ENCODE results near the gene ZNF93. TPM values are rescaled to one million over a fixed set of nuclear protein-coding genes. Genes with fewer than 3 reads are reported as not detected.
"Not testable (repeated sequence)": the region's sequence is repeated elsewhere in the genome, so short reads cannot be mapped to it uniquely, and the experiment has no call there.

ZNF93 gene
- total and polyA plus RNA-seq, 12 donors = 1.1 to 3.3 (median 1.9) TPM

GRCh38 chr19:19959151-19959799 lies 58.5 kb downstream of the ZNF93 start:
- intact Hi-C loops (cut with DNase I) = loop anchor here in 7 of 10 donors (2.0 to 10.0 kb wide), 3 partner anchors 424 to 427 kb away; partner anchors contain the start of gene CILP2 (in 2 of the 7)
- not testable (repeated sequence) for H3K27ac ChIP-seq, H3K4me1 ChIP-seq, ATAC-seq, H3K27me3 ChIP-seq, H3K4me3 ChIP-seq, H3K9me3 ChIP-seq, H3K36me3 ChIP-seq
- peak; percentile 47 to 85 (median 79) for TF ChIP-seq CTCF (IDR thresholded peaks at IDR 0.05)
- peak; percentile 66 to 70 for DNase-seq
- WGBS, 2 donors = 18 to 19% methylated on average over 9 of the region's 9 CpGs

- ATAC-seq = no peak
- Histone ChIP-seq H3K27ac (no peak overlapping the region), H3K4me1 (no peaks in the 10 kb centered on the region), H3K27me3 (peaks cover 0 to 2% (median 0%) of the 10 kb centered on the region in 7 donors), H3K9me3 (peaks cover 0 to 44% (median 21%) of the 10 kb centered on the region in 11 donors), H3K36me3 (no peaks in the 10 kb centered on the region), H3K4me3 (no peak overlapping the region)
- TF ChIP-seq CTCF (IDR thresholded peaks at IDR 0.05) = no peak
- DNase-seq = no peak
- 81 to 89% methylated on average over 7 of the region's 7 CpGs for WGBS, 2 donors
- intact Hi-C loops (cut with DNase I) = loop anchor here in 1 of 10 donors (10.0 kb wide), 1 partner anchor 430 kb away; the partner anchor contains the start of gene CILP2
Observed at GRCh38 chr19:19964416-19964815, 63.7 kb downstream of the ZNF93 start.

- not testable (repeated sequence) for H3K4me1 ChIP-seq, ATAC-seq, H3K27ac ChIP-seq, H3K4me3 ChIP-seq, H3K27me3 ChIP-seq, H3K36me3 ChIP-seq, DNase-seq
- peaks cover 0 to 54% (median 21%) of the 10 kb centered on the region in 11 donors for H3K9me3 ChIP-seq
- intact Hi-C loops (cut with DNase I) = loop anchor here in 1 of 10 donors (10.0 kb wide), 1 partner anchor 431 kb away; the partner anchor contains the start of gene CILP2
- WGBS, 2 donors = 80 to 81% methylated on average over 3 of the region's 3 CpGs
Observed at GRCh38 chr19:19966126-19966525, 65.4 kb downstream of the ZNF93 start.

DNA sequence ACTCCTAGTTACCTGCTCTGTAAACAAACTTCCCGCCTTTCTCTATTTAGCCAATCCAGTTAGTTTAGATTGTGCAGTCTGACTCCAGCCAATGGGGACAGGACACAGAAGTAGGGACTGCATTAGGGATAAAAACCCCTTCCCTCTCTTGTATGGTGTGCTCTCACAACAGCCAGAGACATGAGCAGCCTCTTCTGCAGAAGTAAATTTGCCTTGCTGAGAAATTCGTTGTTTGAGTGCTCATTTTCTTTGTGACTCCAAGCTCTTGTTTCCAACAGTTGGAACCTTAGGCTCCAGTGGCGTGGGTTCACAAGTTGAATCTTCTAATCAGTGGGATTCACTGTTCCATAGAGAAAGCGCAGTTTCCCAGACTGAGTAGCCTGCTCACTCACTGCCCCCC lies 66.1 kb downstream of the ZNF93 start:
- TF ChIP-seq CTCF (IDR thresholded peaks at IDR 0.05) = no peak
- Histone ChIP-seq H3K4me3 (no peak overlapping the region), H3K27me3 (no peaks in the 10 kb centered on the region), H3K27ac (no peak overlapping the region), H3K4me1 (no peaks in the 10 kb centered on the region), H3K36me3 (no peaks in the 10 kb centered on the region), H3K9me3 (peaks cover 0 to 54% (median 21%) of the 10 kb centered on the region in 11 donors)
- ATAC-seq (no peak), DNase-seq (no peak)
- intact Hi-C loops (cut with DNase I) = loop anchor here in 1 of 10 donors (10.0 kb wide), 1 partner anchor 432 kb away; the partner anchor contains the start of gene CILP2
- WGBS, 2 donors = 86 to 88% methylated on average over 4 of the region's 4 CpGs

Other genes with a start within 250 kb of the ZNF93 start
- 10 to 100 TPM; 12.3 to 28.2 (median 18.4) TPM for gene ATP13A1, start 237.3 kb upstream of the ZNF93 start, total RNA-seq
- gene ATP13A1, start 237.3 kb upstream of the ZNF93 start, polyA plus RNA-seq = 10 to 100 TPM; 23.2 to 34.5 TPM
- gene ZNF101, start 232.1 kb upstream of the ZNF93 start, total RNA-seq = 1 to 10 TPM; 2.5 to 5.7 (median 3.8) TPM
- 1 to 10 TPM; 3.1 to 6.9 TPM for gene ZNF101, start 232.1 kb upstream of the ZNF93 start, polyA plus RNA-seq
- 1 to 10 TPM; 2.8 to 6.6 (median 4.1) TPM for gene ZNF14, start 167.8 kb upstream of the ZNF93 start, total RNA-seq
- gene ZNF14, start 167.8 kb upstream of the ZNF93 start, polyA plus RNA-seq = 1 to 10 TPM; 1.8 to 3.8 TPM
- gene ZNF506, start 79.2 kb upstream of the ZNF93 start, total RNA-seq = 10 to 100 TPM; 11.1 to 17.0 (median 13.4) TPM
- gene ZNF506, start 79.2 kb upstream of the ZNF93 start, polyA plus RNA-seq = 1 to 10 TPM; 3.3 to 8.6 TPM
- 10 to 100 TPM in 5 of 10 donors, 1 to 10 TPM in 5; 4.8 to 13.0 (median 9.2) TPM for gene ZNF253, start 35.1 kb upstream of the ZNF93 start, total RNA-seq
- gene ZNF253, start 35.1 kb upstream of the ZNF93 start, polyA plus RNA-seq = 1 to 10 TPM; 2.4 to 6.2 TPM
- gene ZNF682, start 138.6 kb downstream of the ZNF93 start, total RNA-seq = 1 to 10 TPM; 1.9 to 8.8 (median 4.8) TPM
- 10 to 100 TPM in 1 of 2 donors, 1 to 10 TPM in 1; 2.7 to 31.8 TPM for gene ZNF682, start 138.6 kb downstream of the ZNF93 start, polyA plus RNA-seq
- gene ZNF90, start 177.1 kb downstream of the ZNF93 start, total RNA-seq = 1 to 10 TPM in 1 of 10 donors, under 1 TPM in 9; 0.47 to 2.0 (median 0.75) TPM
- gene ZNF90, start 177.1 kb downstream of the ZNF93 start, polyA plus RNA-seq = 1 to 10 TPM in 1 of 2 donors, under 1 TPM in 1; 0.48 to 2.4 TPM

Data from heart right ventricle (tissue), 16 donors.